ENCODE measurements around the gene DUSP22. TPM values are rescaled to one million over a fixed set of nuclear protein-coding genes. Genes with fewer than 3 reads are reported as not detected.

Gene DUSP22
- total RNA-seq, 1 donor: 17.0 TPM

DNA sequence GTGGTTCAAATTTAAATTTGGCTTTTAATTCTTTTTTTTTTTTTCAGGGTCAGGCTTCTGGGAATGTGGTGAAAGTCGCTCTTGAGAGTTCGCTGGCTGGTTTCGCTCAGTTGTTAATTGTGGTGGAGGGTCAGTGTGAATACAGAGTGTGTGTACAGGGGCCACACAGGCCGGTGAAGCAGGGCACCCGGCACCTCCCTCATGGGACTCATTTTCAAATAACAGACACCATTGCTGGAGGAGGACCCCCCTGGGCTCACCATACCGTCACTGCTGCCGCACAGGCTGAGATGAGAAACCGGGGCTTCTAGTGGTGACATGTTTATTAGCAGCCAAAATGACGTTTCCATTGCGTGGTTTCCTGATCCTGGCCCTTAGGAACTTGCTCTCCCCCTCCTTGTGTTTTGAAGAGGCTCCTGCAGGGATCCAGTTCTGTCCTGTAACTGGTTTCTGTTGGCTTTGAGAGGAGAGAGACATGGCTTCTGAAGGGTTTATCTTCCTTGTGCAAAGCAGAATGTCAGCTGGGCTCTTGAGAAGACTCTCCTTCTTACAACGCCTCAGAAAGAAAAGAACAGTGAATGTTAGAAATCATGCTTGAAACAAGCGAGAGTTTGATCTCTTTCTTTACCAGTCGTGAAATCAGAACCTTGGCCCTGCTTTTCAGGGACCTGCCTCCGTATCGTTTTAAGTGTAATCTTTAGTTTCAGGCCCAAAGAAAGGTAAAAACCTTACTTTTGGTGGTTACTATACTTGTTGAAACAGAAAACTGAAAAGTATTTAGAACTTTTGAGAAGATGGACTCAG, 37.8 kb downstream of the DUSP22 start:
- no peak for DNase-seq (ENCODE audit: low read depth)
- no peak overlapping the region for H3K4me3 ChIP-seq (ENCODE audit: low read depth, low read length)
- TF ChIP-seq, protein P1, sequence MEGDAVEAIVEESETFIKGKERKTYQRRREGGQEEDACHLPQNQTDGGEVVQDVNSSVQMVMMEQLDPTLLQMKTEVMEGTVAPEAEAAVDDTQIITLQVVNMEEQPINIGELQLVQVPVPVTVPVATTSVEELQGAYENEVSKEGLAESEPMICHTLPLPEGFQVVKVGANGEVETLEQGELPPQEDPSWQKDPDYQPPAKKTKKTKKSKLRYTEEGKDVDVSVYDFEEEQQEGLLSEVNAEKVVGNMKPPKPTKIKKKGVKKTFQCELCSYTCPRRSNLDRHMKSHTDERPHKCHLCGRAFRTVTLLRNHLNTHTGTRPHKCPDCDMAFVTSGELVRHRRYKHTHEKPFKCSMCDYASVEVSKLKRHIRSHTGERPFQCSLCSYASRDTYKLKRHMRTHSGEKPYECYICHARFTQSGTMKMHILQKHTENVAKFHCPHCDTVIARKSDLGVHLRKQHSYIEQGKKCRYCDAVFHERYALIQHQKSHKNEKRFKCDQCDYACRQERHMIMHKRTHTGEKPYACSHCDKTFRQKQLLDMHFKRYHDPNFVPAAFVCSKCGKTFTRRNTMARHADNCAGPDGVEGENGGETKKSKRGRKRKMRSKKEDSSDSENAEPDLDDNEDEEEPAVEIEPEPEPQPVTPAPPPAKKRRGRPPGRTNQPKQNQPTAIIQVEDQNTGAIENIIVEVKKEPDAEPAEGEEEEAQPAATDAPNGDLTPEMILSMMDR (IDR thresholded peaks at IDR 0.05; ENCODE audit: insufficient read depth, low read length): no peak

DNA sequence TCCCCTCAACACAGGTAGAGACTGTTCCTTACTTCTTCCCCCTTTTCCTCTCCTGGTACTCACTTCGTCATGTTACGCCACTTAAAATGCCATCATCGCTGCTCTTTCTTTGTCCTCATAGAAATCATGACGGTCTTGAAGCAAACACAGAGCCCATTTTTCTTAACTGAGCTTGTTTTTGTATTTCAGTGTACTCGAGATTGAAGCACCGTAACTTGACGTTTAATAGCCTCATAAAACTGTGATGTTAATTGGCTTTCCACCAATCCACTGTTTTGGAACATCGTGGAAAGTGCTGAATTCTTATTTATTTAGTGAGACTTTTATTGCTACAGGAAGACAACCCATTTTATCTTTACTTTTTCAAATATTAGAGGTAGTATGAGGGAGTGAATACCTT, 38.7 kb downstream of the DUSP22 start:
- H3K4me3 ChIP-seq (ENCODE audit: low read depth, low read length): no peak overlapping the region
- TF ChIP-seq, protein P1 (IDR thresholded peaks at IDR 0.05; ENCODE audit: insufficient read depth, low read length): no peak
- DNase-seq (ENCODE audit: low read depth): no peak

DNA sequence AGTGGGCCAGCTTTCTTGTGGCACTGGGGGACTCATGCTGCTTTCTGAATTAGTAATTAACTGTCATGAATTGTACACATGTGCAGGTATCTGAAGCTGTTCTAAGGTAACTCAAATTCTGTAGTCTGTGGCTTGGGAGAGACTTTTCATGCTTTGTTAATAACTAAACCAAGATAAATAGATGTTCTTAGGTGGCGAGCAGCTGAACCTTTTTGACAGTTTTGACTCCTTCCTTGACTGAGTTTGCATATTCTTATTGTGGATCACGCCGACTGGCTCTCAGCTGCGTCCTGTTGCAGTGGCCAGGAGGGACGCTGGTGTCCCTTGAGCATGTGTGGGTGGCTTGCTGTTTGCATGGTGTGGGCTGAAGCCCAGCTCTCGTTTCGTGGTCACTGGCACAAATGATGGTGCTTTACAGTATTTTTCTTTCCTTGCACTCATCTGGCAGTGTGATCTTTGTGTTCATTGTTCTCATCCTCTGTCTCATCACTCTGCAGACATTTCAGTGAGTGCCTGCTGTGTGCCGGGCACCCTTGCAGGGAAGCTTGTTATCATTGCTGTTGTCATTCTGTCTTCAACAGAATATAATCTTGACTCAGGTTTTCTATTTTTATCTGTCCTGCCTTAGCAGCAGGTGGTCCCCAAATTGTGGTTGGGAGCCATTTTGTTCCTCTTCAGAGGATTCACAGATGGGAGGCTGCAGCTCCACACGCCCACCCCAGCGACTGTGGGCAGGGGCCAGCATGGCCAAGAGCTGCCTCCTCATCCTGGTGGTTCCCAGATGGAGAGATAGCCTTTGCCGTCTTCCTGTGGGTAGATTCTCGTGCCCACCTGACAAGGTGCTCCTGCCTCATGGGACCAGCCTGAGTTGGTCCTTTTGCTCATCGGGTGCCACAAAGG, 39.6 kb downstream of the DUSP22 start:
- DNase-seq (ENCODE audit: low read depth): no peak
- TF ChIP-seq, protein P1 (IDR thresholded peaks at IDR 0.05; ENCODE audit: insufficient read depth, low read length): no peak

DNA sequence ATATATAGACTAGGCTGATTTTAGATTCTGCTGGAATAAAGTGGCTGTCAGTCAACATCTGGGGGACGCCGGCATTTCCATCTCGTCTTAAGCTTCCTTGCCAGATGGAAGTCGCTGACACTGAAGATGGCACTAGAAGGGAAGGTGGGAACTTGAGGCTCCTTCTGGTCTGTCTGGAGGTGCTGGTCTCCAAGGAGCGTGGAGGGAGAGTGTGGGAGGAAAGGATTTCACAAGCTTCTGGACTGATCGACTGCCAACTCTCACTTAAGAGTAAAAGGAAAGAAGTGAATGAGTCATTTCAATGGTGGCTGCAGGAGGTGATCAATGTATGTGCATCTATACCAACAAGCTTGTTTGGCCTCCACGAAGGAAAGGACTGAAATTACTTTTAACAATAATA, 40.4 kb downstream of the DUSP22 start:
- DNase-seq (ENCODE audit: low read depth): peak; percentile 66
- TF ChIP-seq, protein P1 (IDR thresholded peaks at IDR 0.05; ENCODE audit: insufficient read depth, low read length): no peak
- no peak overlapping the region for H3K4me3 ChIP-seq (ENCODE audit: low read depth, low read length)

More for the DNA sequence above, 39.6 kb downstream of the DUSP22 start:
- no peak overlapping the region for H3K4me3 ChIP-seq (ENCODE audit: low read depth, low read length)

GRCh38 chr6:333379-334002, 41.2 kb downstream of the DUSP22 start:
- no peak overlapping the region for H3K4me3 ChIP-seq (ENCODE audit: low read depth, low read length)
- TF ChIP-seq, protein P1 (IDR thresholded peaks at IDR 0.05; ENCODE audit: insufficient read depth, low read length): no peak
- no peak for DNase-seq (ENCODE audit: low read depth)

Data from fibroblast of the aortic adventitia (primary cell).